HG03520 (cell line): ENCODE results near the gene RBFOX2.
"Not testable (repeated sequence)": the region's sequence is repeated elsewhere in the genome, so short reads cannot be mapped to it uniquely, and the experiment has no call there.

Source experiments
- ATAC-seq: cut with Tn5 transposase; IDR thresholded peaks from one replicate; pipeline ENCODE4 v1.9.1; 2021; ENCODE audit warnings: mild to moderate bottlenecking, moderate library complexity; ENCODE audit not compliant: unreplicated experiment

The RBFOX2 gene

GRCh38 chr22:35746248-35746647, 282.4 kb downstream of the RBFOX2 start:
- no peak for ATAC-seq

- no peak for ATAC-seq
Measured at GRCh38 chr22:35743326-35743860, 285.2 kb downstream of the RBFOX2 start.

GRCh38 chr22:35742342-35743100, 286.1 kb downstream of the RBFOX2 start:
- ATAC-seq, result no peak

- no peak for ATAC-seq
Measured at GRCh38 chr22:35740616-35741015, 288.0 kb downstream of the RBFOX2 start.

- ATAC-seq, result no peak
Measured at GRCh38 chr22:35739931-35740380, 288.7 kb downstream of the RBFOX2 start.

GRCh38 chr22:35739076-35739930, 289.3 kb downstream of the RBFOX2 start:
- ATAC-seq, result no peak

GRCh38 chr22:35737886-35738285, 290.7 kb downstream of the RBFOX2 start:
- ATAC-seq, result not testable (repeated sequence)

GRCh38 chr22:35736701-35737100, 291.9 kb downstream of the RBFOX2 start:
- ATAC-seq, result no peak

- no peak for ATAC-seq
Measured at GRCh38 chr22:35736166-35736565, 292.5 kb downstream of the RBFOX2 start.

GRCh38 chr22:35735542-35735941, 293.1 kb downstream of the RBFOX2 start:
- no peak for ATAC-seq

- no peak for ATAC-seq
Measured at GRCh38 chr22:35734517-35734827, 294.2 kb downstream of the RBFOX2 start.

GRCh38 chr22:35733791-35734516, 294.7 kb downstream of the RBFOX2 start:
- ATAC-seq, result no peak

- no peak for ATAC-seq
Measured at GRCh38 chr22:35733036-35733435, 295.6 kb downstream of the RBFOX2 start.

- no peak for ATAC-seq
Measured at GRCh38 chr22:35732116-35732515, 296.5 kb downstream of the RBFOX2 start.

GRCh38 chr22:35731321-35731720, 297.3 kb downstream of the RBFOX2 start:
- no peak for ATAC-seq

GRCh38 chr22:35729309-35729698, 299.3 kb downstream of the RBFOX2 start:
- ATAC-seq, result no peak

- ATAC-seq, result no peak
Measured at GRCh38 chr22:35728639-35729308, 299.9 kb downstream of the RBFOX2 start.

GRCh38 chr22:35727436-35727835, 301.2 kb downstream of the RBFOX2 start:
- no peak for ATAC-seq

GRCh38 chr22:35726933-35727332, 301.7 kb downstream of the RBFOX2 start:
- ATAC-seq, result no peak

GRCh38 chr22:35726398-35726797, 302.2 kb downstream of the RBFOX2 start:
- no peak for ATAC-seq

GRCh38 chr22:35725521-35725920, 303.1 kb downstream of the RBFOX2 start:
- no peak for ATAC-seq
